Measurements from ENCODE around the gene AKR1B1. TPM values are rescaled to one million over a fixed set of nuclear protein-coding genes. Genes with fewer than 3 reads are reported as not detected.

AKR1B1 gene
- total and polyA plus RNA-seq, 2 of the 13 experiments (the other 11 are each of a cell fraction or from before 2014, with no cell fraction given), result 89.9 to 133 TPM

DNA sequence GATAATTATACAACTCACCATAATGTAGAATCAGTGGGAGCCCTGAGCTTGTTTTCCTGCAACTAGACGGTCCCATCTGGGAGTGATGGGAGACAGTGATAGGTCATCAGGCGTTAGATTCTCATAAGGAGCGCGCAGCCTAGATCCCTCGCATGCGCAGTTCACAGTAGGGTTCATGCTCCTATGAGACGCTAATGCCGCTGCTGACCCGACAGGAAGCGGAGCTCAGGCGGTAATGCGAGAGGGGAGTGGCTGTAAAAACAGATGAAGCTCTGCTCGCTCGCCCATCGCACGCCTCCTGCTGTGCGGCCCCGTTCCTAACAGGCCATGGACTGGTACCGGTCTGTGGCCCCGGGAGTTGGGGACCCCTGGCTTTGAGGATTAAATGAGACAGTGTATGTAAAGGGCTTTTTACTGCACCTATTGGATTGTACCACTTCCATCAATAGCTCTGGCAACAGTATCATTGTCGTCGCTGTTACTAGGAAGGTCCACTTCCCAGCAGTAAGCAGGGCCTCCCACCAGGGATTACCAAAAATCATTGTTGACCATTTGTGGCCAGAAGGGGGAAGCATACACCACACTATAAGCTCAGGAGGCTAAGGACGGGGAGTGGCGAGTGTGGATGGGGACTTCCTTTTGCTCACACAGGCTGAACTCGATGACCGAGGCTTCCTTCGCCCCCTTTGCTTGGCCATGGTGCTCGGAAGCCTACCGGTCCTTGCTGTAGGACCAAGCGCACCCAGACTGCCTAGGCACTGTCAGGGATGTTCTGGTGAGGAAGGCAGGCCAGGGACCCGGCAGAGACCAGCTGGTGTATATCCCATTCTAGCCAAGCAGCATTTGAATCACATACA, 26.4 kb downstream of the AKR1B1 start (continued):
- TF ChIP-seq SAP130 (CRISPR knock-in tag; IDR thresholded peaks at IDR 0.05; ENCODE audit: low read depth) (peak; percentile 65), TAF1 (CRISPR knock-in tag; IDR thresholded peaks at IDR 0.05) (peak; percentile 48), ATF7-NPFF (CRISPR knock-in tag; IDR thresholded peaks at IDR 0.05; ENCODE audit: low read depth) (0 out of 2 replicates have a peak, but pooled peaks have one; percentile 58), ZNF207 (IDR thresholded peaks at IDR 0.05; ENCODE audit: borderline replicate concordance) (no peak), ZNF510 (CRISPR knock-in tag; IDR thresholded peaks at IDR 0.05; ENCODE audit: low read depth) (0 out of 2 replicates have a peak, but pooled peaks have one; percentile 67), SAFB2 (CRISPR knock-in tag; IDR thresholded peaks at IDR 0.05; ENCODE audit: borderline replicate concordance, low read depth) (no peak), ZNF160 (CRISPR knock-in tag; IDR thresholded peaks at IDR 0.05) (no peak), YEATS4 (CRISPR knock-in tag; IDR thresholded peaks at IDR 0.05; ENCODE audit: borderline replicate concordance) (0 out of 2 replicates have a peak, but pooled peaks have one; percentile 45), MIXL1 (CRISPR knock-in tag; IDR thresholded peaks at IDR 0.05) (peak; percentile 40; the same call in 1 of the 2 replicates), ZNF652 (CRISPR knock-in tag; IDR thresholded peaks at IDR 0.05; ENCODE audit: borderline replicate concordance, low read depth) (0 out of 2 replicates have a peak, but pooled peaks have one; percentile 20), KDM5A (IDR thresholded peaks at IDR 0.05; ENCODE audit: borderline replicate concordance, low read length) (peak; percentile 66; the same call in 1 of the 2 replicates), PHF21A (CRISPR knock-in tag; IDR thresholded peaks at IDR 0.05) (no peak; the same call in 1 of the 2 replicates), ELF3 (CRISPR knock-in tag; IDR thresholded peaks at IDR 0.05) (peak; percentile 63), NONO (IDR thresholded peaks at IDR 0.05) (no peak), NONO (CRISPR knock-in tag; conservative IDR thresholded peaks at IDR 0.05) (peak; percentile 35; the same call in 1 of the 2 replicates), KDM4B (CRISPR knock-in tag; IDR thresholded peaks at IDR 0.05) (0 out of 2 replicates have a peak, but pooled peaks have one; percentile 61), HDAC1 (CRISPR knock-in tag; IDR thresholded peaks at IDR 0.05) (peak; percentile 47; the same call in 1 of the 2 replicates), ZNF841 (CRISPR knock-in tag; IDR thresholded peaks at IDR 0.05; ENCODE audit: borderline replicate concordance) (no peak)
- TF ChIP-seq, protein P1, sequence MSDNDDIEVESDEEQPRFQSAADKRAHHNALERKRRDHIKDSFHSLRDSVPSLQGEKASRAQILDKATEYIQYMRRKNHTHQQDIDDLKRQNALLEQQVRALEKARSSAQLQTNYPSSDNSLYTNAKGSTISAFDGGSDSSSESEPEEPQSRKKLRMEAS (IDR thresholded peaks at IDR 0.05), result peak; percentile 50
- TF ChIP-seq, protein P2, sequence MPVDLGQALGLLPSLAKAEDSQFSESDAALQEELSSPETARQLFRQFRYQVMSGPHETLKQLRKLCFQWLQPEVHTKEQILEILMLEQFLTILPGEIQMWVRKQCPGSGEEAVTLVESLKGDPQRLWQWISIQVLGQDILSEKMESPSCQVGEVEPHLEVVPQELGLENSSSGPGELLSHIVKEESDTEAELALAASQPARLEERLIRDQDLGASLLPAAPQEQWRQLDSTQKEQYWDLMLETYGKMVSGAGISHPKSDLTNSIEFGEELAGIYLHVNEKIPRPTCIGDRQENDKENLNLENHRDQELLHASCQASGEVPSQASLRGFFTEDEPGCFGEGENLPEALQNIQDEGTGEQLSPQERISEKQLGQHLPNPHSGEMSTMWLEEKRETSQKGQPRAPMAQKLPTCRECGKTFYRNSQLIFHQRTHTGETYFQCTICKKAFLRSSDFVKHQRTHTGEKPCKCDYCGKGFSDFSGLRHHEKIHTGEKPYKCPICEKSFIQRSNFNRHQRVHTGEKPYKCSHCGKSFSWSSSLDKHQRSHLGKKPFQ (CRISPR knock-in tag; IDR thresholded peaks at IDR 0.05; ENCODE audit: insufficient replicate concordance), result peak; percentile 34
- TF ChIP-seq, protein P3, sequence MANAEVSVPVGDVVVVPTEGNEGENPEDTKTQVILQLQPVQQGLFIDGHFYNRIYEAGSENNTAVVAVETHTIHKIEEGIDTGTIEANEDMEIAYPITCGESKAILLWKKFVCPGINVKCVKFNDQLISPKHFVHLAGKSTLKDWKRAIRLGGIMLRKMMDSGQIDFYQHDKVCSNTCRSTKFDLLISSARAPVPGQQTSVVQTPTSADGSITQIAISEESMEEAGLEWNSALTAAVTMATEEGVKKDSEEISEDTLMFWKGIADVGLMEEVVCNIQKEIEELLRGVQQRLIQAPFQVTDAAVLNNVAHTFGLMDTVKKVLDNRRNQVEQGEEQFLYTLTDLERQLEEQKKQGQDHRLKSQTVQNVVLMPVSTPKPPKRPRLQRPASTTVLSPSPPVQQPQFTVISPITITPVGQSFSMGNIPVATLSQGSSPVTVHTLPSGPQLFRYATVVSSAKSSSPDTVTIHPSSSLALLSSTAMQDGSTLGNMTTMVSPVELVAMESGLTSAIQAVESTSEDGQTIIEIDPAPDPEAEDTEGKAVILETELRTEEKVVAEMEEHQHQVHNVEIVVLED (CRISPR knock-in tag; IDR thresholded peaks at IDR 0.05; ENCODE audit: borderline replicate concordance), result peak; percentile 23; the same call in 1 of the 2 replicates
- TF ChIP-seq, protein P4, sequence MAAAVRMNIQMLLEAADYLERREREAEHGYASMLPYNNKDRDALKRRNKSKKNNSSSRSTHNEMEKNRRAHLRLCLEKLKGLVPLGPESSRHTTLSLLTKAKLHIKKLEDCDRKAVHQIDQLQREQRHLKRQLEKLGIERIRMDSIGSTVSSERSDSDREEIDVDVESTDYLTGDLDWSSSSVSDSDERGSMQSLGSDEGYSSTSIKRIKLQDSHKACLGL (CRISPR knock-in tag; IDR thresholded peaks at IDR 0.05), result no peak
- TF ChIP-seq, protein P5, sequence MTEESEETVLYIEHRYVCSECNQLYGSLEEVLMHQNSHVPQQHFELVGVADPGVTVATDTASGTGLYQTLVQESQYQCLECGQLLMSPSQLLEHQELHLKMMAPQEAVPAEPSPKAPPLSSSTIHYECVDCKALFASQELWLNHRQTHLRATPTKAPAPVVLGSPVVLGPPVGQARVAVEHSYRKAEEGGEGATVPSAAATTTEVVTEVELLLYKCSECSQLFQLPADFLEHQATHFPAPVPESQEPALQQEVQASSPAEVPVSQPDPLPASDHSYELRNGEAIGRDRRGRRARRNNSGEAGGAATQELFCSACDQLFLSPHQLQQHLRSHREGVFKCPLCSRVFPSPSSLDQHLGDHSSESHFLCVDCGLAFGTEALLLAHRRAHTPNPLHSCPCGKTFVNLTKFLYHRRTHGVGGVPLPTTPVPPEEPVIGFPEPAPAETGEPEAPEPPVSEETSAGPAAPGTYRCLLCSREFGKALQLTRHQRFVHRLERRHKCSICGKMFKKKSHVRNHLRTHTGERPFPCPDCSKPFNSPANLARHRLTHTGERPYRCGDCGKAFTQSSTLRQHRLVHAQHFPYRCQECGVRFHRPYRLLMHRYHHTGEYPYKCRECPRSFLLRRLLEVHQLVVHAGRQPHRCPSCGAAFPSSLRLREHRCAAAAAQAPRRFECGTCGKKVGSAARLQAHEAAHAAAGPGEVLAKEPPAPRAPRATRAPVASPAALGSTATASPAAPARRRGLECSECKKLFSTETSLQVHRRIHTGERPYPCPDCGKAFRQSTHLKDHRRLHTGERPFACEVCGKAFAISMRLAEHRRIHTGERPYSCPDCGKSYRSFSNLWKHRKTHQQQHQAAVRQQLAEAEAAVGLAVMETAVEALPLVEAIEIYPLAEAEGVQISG (CRISPR knock-in tag; IDR thresholded peaks at IDR 0.05), result peak; percentile 67

Measured in HepG2 (cell line).